Esophagus squamous epithelium (tissue), 5 donors: ENCODE measurements around the gene C6orf132. TPM values are rescaled to one million over a fixed set of nuclear protein-coding genes. Genes with fewer than 3 reads are reported as not detected.

Source experiments
- DNase-seq: peaks from one replicate; lab custom pipeline; 2025; lab: John Stamatoyannopoulos, UW
- H3K27ac ChIP-seq, 4 donors: fragments of 200-600 bp; sonication (generic); one replicate each; pipeline ENCODE4 v1.5.1; 2016 to 2019; ENCODE audit warnings: mild to moderate bottlenecking in 1 of 4
- H3K27me3 ChIP-seq, 4 donors: fragments of 200-600 bp; sonication (generic); 1 replicate in 3 of 4; 2 replicates in 1 of 4; pipeline versions ENCODE4 v1.5.1 to v1.6.0; 2017 to 2021; ENCODE audit warnings: antibody characterized with exemption in 1 of 4
- H3K36me3 ChIP-seq, 3 donors: fragments of 200-600 bp; sonication (generic); one replicate each; pipeline ENCODE4 v1.5.1; 2016 to 2019
- H3K4me1 ChIP-seq, 3 donors: fragments of 200-600 bp; sonication (generic); one replicate each; pipeline ENCODE4 v1.5.1; 2017 to 2019
- H3K4me3 ChIP-seq, 4 donors: fragments of 200-600 bp; sonication (generic); 1 replicate in 3 of 4; 2 replicates in 1 of 4; pipeline ENCODE4 v1.5.1; 2016 to 2019; ENCODE audit warnings: mild to moderate bottlenecking in 2 of 4, moderate library complexity in 1 of 4
- H3K9me3 ChIP-seq, 3 donors: fragments of 200-600 bp; sonication (generic); one replicate each; pipeline ENCODE4 v1.5.1; 2016 to 2019
- CTCF ChIP-seq, 6 experiments: fragments of 450-650 bp in 4 of 6; fragments of 200-600 bp in 2 of 6; sonication (generic) in 2 of 6; IDR thresholded peaks; one replicate each; pipeline ENCODE4 v1.5.1; 2016 to 2019; ENCODE audit warnings: antibody characterized with exemption in 6 of 6, mild to moderate bottlenecking in 4 of 6, moderate library complexity in 4 of 6
- POLR2A ChIP-seq, 4 donors: fragments of 450-650 bp; IDR thresholded peaks; one replicate each; pipeline ENCODE4 v1.6.1; 2017; ENCODE audit warnings: antibody characterized with exemption in 4 of 4, mild to moderate bottlenecking in 4 of 4, moderate library complexity in 3 of 4
- WGBS, 2 donors: methylation state at CpG; one replicate each; pipeline ENCODE4 v1.1.5; 2018; 5-methylcytosine and 5-hydroxymethylcytosine counted together
- intact Hi-C: fragments of 100-400 bp; cut with DNase I; formaldehyde crosslinking; loops from one replicate; pipeline ENCODE4 v1.15.0; 2022
- total RNA-seq, 4 donors: library from RNA; depleted of rRNA; stranded (reverse); fragments of >200 nt; gene quantifications; one replicate each; pipeline ENCODE4 v1.1.0, GENCODE V29; 2016
- donor health status: DM: yes; HTN: yes; CAD: no.

C6orf132 gene
- total RNA-seq, 4 donors from 2014 or later, result 87.8 to 254 (median 142) TPM

GRCh38 chr6:42140032-42140431 lies 2.4 kb downstream of the C6orf132 start:
- Histone ChIP-seq H3K9me3 (no peaks in the 10 kb centered on the region), H3K27me3 (peaks cover 0 to 32% (median 0%) of the 10 kb centered on the region in 4 donors), H3K4me1 (peaks cover 16 to 70% (median 28%) of the 10 kb centered on the region in 3 donors), H3K4me3 (peak overlapping the region; percentile 73 to 82 (median 80)), H3K36me3 (peaks cover 0 to 22% (median 0%) of the 10 kb centered on the region in 3 donors), H3K27ac (peak overlapping the region; percentile 93 to 98 (median 97))
- no peak for TF ChIP-seq CTCF (IDR thresholded peaks at IDR 0.05)
- TF ChIP-seq POLR2A (IDR thresholded peaks at IDR 0.05), result peak in 2 of 4 donors; percentile 19 to 39
- DNase-seq, result no peak
- 29% methylated on average over 4 of the region's 5 CpGs; no CpG with 5 or more reads in 1 of the 2 donors for WGBS, 2 donors
- intact Hi-C loops, result no loop called here

GRCh38 chr6:42138630-42139619 lies 3.5 kb downstream of the C6orf132 start:
- Histone ChIP-seq H3K27ac (peak overlapping the region; percentile 69 to 98 (median 97)), H3K36me3 (peaks cover 0 to 33% (median 0%) of the 10 kb centered on the region in 3 donors), H3K4me1 (peaks cover 16 to 81% (median 29%) of the 10 kb centered on the region in 3 donors), H3K27me3 (peaks cover 0 to 31% (median 0%) of the 10 kb centered on the region in 4 donors), H3K9me3 (no peaks in the 10 kb centered on the region), H3K4me3 (peak overlapping the region; percentile 4 to 82 (median 76))
- TF ChIP-seq CTCF (IDR thresholded peaks at IDR 0.05) (no peak), POLR2A (IDR thresholded peaks at IDR 0.05) (no peak)
- 52 to 54% methylated on average over 8 to 9 of the region's 9 CpGs for WGBS, 2 donors
- intact Hi-C loops, result no loop called here
- DNase-seq, result no peak

- DNase-seq, result no peak
- WGBS, 2 donors, result 88 to 93% methylated on average over 4 to 5 of the region's 6 CpGs
- peaks cover 16 to 84% (median 29%) of the 10 kb centered on the region in 3 donors for H3K4me1 ChIP-seq
- H3K4me3 ChIP-seq, result peak overlapping the region in 3 of 4 donors; percentile 73 to 82 (median 79)
- H3K27ac ChIP-seq, result peak overlapping the region; percentile 69 to 98 (median 86)
- intact Hi-C loops, result no loop called here
- H3K27me3 ChIP-seq, result peaks cover 0 to 24% (median 0%) of the 10 kb centered on the region in 4 donors
- no peaks in the 10 kb centered on the region for H3K9me3 ChIP-seq
- peaks cover 0 to 38% (median 0%) of the 10 kb centered on the region in 3 donors for H3K36me3 ChIP-seq
- TF ChIP-seq POLR2A (IDR thresholded peaks at IDR 0.05) (no peak), CTCF (IDR thresholded peaks at IDR 0.05) (no peak)
Measured at GRCh38 chr6:42138190-42138589, 4.2 kb downstream of the C6orf132 start.

GRCh38 chr6:42137194-42137753 lies 5.1 kb downstream of the C6orf132 start:
- intact Hi-C loops, result no loop called here
- Histone ChIP-seq H3K9me3 (no peaks in the 10 kb centered on the region), H3K27me3 (peaks cover 0 to 15% (median 0%) of the 10 kb centered on the region in 4 donors), H3K27ac (peak overlapping the region; percentile 69 to 98 (median 86)), H3K4me3 (peak overlapping the region in 3 of 4 donors; percentile 43 to 82 (median 79)), H3K4me1 (peaks cover 7 to 84% (median 28%) of the 10 kb centered on the region in 3 donors), H3K36me3 (peaks cover 0 to 48% (median 0%) of the 10 kb centered on the region in 3 donors)
- no peak for TF ChIP-seq CTCF (IDR thresholded peaks at IDR 0.05)
- TF ChIP-seq POLR2A (IDR thresholded peaks at IDR 0.05), result no peak
- 34 to 47% methylated on average over 4 to 5 of the region's 7 CpGs for WGBS, 2 donors
- DNase-seq, result no peak
